NCI-H1694 treated with DMSO at 0.1 percent for 48 hours (cell line): ENCODE results near the gene ZP1.
"Not testable (repeated sequence)": the region's sequence is repeated elsewhere in the genome, so short reads cannot be mapped to it uniquely, and the experiment has no call there.

Experiments
- DNase-seq: peaks from one replicate; lab custom pipeline; 2025; lab: John Stamatoyannopoulos, UW

Gene ZP1

DNA sequence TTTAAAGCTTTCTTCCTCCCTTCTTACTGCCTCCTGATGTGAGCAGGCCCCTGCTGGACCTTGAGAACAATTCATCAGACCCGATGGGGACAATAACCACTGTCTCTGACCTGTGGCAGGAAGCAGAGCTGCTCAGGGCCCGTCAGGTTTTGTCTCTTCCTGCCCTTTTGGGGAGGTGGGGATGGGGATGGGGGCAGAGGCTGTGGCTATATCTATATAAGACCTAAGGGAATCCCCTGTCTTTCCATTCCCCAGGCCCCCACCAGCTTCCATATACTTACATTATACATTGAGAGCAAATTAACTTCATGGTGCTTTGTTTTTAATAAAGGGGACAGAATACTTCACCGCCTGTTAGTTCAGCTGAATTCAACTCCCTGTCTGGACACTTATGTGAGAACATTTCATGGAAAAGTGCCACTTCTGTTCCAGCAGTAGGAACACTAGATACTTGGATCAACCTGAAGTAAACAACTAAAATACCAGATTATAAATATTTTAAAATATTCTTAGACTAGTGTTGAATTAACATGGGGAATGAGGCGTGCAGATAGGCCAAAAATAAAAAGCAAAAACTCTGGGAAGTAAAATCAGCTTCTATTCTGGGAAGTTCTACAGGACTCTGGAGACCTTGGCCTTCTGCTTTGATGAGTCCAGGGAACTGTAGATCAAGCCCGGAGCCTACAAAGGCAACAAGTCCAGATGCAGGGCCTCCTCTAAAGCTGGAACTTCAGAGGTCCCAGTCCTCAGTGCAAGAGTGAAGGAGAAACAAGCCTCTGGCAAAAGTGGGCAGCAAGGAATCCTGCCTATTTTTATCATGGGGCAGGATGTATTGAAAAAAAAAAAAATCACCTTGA lies 11.1 kb downstream of the ZP1 start:
- no peak for DNase-seq

GRCh38 chr11:60879104-60879503 lies 11.8 kb downstream of the ZP1 start:
- no peak for DNase-seq

GRCh38 chr11:60879971-60880588 lies 12.7 kb downstream of the ZP1 start:
- no peak for DNase-seq

DNA sequence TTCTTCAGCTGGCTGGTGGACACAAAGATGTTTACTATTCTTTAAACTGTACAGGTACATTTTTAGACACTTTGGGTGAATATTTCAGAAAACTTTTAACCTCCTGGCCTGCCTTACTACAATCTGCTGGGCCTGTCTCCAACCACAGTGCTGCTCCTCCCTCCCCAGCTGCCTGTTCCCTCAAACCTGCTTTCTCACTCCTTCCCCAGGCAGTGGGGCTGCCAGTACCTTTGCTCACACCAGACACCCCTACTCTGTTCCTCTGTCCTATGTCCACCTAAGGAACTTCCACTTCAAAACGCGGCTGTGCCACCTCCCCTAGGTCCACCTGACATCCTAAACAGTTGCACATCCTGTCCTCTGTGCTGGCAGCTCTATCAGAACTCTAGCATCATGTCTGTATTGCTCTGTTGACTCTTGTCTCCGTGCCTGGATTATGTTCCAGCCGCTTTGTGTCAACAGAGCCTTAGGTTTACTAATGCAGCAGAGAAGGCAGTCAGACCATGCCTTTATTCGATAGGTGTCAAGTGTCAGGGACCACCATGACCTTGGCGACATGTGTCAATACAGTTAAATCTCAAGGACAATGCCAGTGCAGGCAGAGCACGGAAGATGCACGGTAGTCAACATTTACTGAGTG lies 13.4 kb downstream of the ZP1 start:
- DNase-seq: no peak

GRCh38 chr11:60887556-60887955 lies 20.2 kb downstream of the ZP1 start:
- DNase-seq: peak; percentile 89

- DNase-seq: no peak
Observed at GRCh38 chr11:60889869-60890311, 22.5 kb downstream of the ZP1 start.

GRCh38 chr11:60890696-60891095 lies 23.4 kb downstream of the ZP1 start:
- DNase-seq: no peak

- DNase-seq: no peak
Observed at GRCh38 chr11:60891103-60891741, 23.9 kb downstream of the ZP1 start.

- no peak for DNase-seq
Observed at GRCh38 chr11:60895687-60896086, 28.3 kb downstream of the ZP1 start.

GRCh38 chr11:60897496-60897895 lies 30.2 kb downstream of the ZP1 start:
- DNase-seq: no peak

- DNase-seq: peak; percentile 49
Observed at GRCh38 chr11:60899046-60899936, 31.9 kb downstream of the ZP1 start.

GRCh38 chr11:60899977-60900376 lies 32.6 kb downstream of the ZP1 start:
- no peak for DNase-seq

- DNase-seq: no peak
Observed at GRCh38 chr11:60900673-60901404, 33.5 kb downstream of the ZP1 start.

GRCh38 chr11:60902625-60903024 lies 35.3 kb downstream of the ZP1 start:
- no peak for DNase-seq

DNA sequence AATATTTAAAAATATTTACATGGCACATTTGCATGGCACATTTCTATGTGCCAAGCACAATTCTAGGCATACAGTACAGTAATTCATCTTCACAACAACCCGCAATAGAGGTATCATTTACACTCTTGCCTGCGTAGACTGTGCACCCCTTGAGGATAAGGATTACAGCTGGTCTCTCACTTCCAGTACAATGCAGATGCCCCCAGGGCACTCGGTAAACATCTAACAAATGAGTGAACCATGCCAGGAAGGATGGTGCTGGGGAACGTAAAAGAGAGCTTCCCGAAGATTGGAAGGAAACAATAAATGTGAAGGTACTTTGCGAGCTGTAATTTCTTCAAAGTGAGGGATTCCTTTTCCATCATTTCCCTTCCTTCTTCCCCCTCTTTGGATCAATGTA lies 37.7 kb downstream of the ZP1 start:
- DNase-seq: no peak

DNA sequence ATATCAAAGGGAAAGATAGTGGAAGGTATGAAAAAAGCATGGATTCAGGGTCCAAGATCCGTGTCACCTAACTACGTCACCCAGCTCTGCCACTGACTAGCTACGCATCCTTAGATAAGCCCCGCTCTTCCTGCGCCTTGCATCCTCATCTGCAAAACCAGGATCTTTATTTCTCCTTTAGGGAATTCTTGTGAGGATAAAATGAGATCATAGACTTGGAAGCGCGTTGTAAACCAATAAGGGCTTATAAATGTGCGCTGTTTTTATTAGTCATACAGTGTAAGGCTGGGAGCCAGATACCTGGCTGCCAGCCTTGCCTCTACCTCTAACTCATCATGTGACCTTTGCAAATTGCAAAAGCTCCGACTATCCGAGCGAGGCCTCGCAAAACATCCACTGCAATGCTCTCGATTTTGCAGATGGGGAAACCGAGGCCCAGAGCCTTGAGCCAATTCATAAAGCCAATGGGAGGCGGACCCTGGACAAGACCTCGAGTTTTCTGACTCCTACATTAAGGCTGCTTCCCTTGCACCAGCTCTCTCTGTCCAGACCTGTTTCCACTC lies 38.3 kb downstream of the ZP1 start:
- DNase-seq: no peak

- DNase-seq: peak; percentile 93
Observed at GRCh38 chr11:60906132-60906972, 39.0 kb downstream of the ZP1 start, which contains the start of gene PRPF19. TSS of gene PRPF19 (minus strand) at chr11:60906585. CDS start at chr11:60906382, 203 bp downstream.

DNA sequence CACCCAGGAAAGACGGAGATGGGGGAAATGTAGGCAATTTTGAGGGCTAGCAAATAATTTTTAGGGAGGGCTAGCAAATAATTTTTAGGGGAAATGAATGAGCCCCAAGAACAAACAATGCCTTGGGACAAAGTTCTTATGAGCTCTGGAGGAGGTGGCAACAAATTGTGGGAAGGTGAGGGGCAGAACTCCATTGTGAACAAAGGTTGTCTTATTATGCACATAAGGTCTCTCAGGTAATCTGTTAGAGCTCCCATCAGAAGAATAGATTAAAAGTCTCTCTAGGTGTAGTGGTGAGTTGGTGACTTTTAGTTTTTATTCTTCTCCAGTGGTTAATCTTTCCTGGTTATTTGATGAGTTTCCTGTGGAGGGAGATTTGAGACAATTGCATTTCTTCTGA lies 41.5 kb downstream of the ZP1 start:
- DNase-seq: no peak

- not testable (repeated sequence) for DNase-seq
Observed at GRCh38 chr11:60909680-60910280, 42.4 kb downstream of the ZP1 start.
